GM12873 (cell line): Measurements from ENCODE around the gene CHD2.

Experiments used
- CTCF ChIP-seq: IDR thresholded peaks from 2 replicates; pipeline ENCODE4 v1.5.1; 2012; ENCODE audit warnings: low read depth, mild to moderate bottlenecking, moderate library complexity, low read length, control low read depth; ENCODE audit not compliant: insufficient read depth; ENCODE audit errors: missing control alignments

The CHD2 gene

GRCh38 chr15:93027413-93027812 is 127.3 kb downstream of the CHD2 start:
- TF ChIP-seq CTCF: no peak

GRCh38 chr15:93028111-93028631 is 128.0 kb downstream of the CHD2 start:
- TF ChIP-seq CTCF: no peak

- TF ChIP-seq CTCF: no peak
Measured at GRCh38 chr15:93028632-93029213, 128.6 kb downstream of the CHD2 start.

- TF ChIP-seq CTCF: no peak
Measured at GRCh38 chr15:93029214-93029835, 129.2 kb downstream of the CHD2 start.

- TF ChIP-seq CTCF: no peak
Measured at GRCh38 chr15:93029836-93030429, 129.8 kb downstream of the CHD2 start.

GRCh38 chr15:93030430-93031102 is 130.4 kb downstream of the CHD2 start:
- peak; percentile 86 for TF ChIP-seq CTCF

- TF ChIP-seq CTCF: no peak
Measured at GRCh38 chr15:93031103-93031464, 131.0 kb downstream of the CHD2 start.
